SK-N-SH (cell line): ENCODE measurements around the gene CBR4. TPM values are rescaled to one million over a fixed set of nuclear protein-coding genes. Genes with fewer than 3 reads are reported as not detected.
A peak's percentile ranks its signal among the peaks of the same experiment; 100 is the strongest.

Experiments used
- CTCF ChIA-PET: fragments of 300-600, 350-600 bp; formaldehyde crosslinking; extraction: SDS; loops from one replicate; lab custom pipeline; 2021; lab: Yijun Ruan, JAX
- POLR2A ChIA-PET: fragments of 350-600 bp; sonication (Branson Sonifier 250); formaldehyde crosslinking; extraction: SDS; loops from one replicate; lab custom pipeline; 2020; ENCODE audit warnings: antibody characterized with exemption, inconsistent platforms; lab: Yijun Ruan, JAX
- DNase-seq: peaks from one replicate; pipeline ENCODE4 v3.0.0; 2012
- H2AFZ ChIP-seq: fragments of 200-600 bp; sonication (generic); 2 replicates; pipeline ENCODE4 v1.8.1; 2016; ENCODE audit warnings: antibody characterized with exemption, mild to moderate bottlenecking, low read depth
- H3F3A ChIP-seq: fragments of 200-600 bp; sonication (generic); replicated peaks from 2 replicates; pipeline ENCODE3; 2016; ENCODE audit warnings: antibody characterized with exemption, mild to moderate bottlenecking; ENCODE audit not compliant: insufficient read depth
- H3K27ac ChIP-seq, 2 experiments: fragments of 200-500 bp in 1 of 2; fragments of 200-600 bp in 1 of 2; sonication (Bioruptor generic) in 1 of 2; sonication (generic), shearing (Covaris generic) in 1 of 2; 2 replicates each; pipeline versions ENCODE4 v1.5.1 to v1.6.1; 2014 to 2016; ENCODE audit warnings: low read depth in 2 of 2, inconsistent platforms in 1 of 2, low read length in 1 of 2, mild to moderate bottlenecking in 1 of 2, mixed read lengths in 1 of 2
- H3K27me3 ChIP-seq: fragments of 200-600 bp; sonication (generic), shearing (Covaris generic); 2 replicates; pipeline ENCODE4 v1.6.1; 2016; ENCODE audit warnings: mixed run types; ENCODE audit not compliant: insufficient read depth
- H3K36me3 ChIP-seq, 2 experiments: fragments of 200-500 bp in 1 of 2; fragments of 200-600 bp in 1 of 2; sonication (Bioruptor generic) in 1 of 2; sonication (generic) in 1 of 2; replicated peaks in 1 of 2; 2 replicates each; pipeline versions ENCODE3 to v1.5.1; 2014 to 2016; ENCODE audit warnings: low read length in 1 of 2, mild to moderate bottlenecking in 1 of 2; ENCODE audit not compliant: insufficient read depth in 2 of 2, control insufficient read depth in 1 of 2
- H3K4me1 ChIP-seq, 2 experiments: fragments of 200-500 bp in 1 of 2; fragments of 200-600 bp in 1 of 2; sonication (Bioruptor generic) in 1 of 2; sonication (generic), shearing (Covaris generic) in 1 of 2; 2 replicates each; pipeline versions ENCODE4 v1.5.1 to v1.6.1; 2014 to 2016; ENCODE audit warnings: low read depth in 1 of 2, low read length in 1 of 2, mixed run types in 1 of 2; ENCODE audit not compliant: insufficient read depth in 2 of 2, control insufficient read depth in 1 of 2
- H3K4me2 ChIP-seq: fragments of 200-600 bp; sonication (generic), shearing (Covaris generic); 2 replicates; pipeline ENCODE4 v1.6.1; 2017; ENCODE audit warnings: mixed run types
- H3K4me3 ChIP-seq, 2 experiments: fragments of 200-500 bp in 1 of 2; fragments of 200-600 bp in 1 of 2; sonication (Bioruptor generic) in 1 of 2; sonication (generic), shearing (Covaris generic) in 1 of 2; 2 replicates each; pipeline versions ENCODE4 v1.5.1 to v1.8.1; 2014 to 2016; ENCODE audit warnings: low read depth in 2 of 2, inconsistent platforms in 1 of 2, low read length in 1 of 2, mild to moderate bottlenecking in 1 of 2, mixed read lengths in 1 of 2, moderate library complexity in 1 of 2
- H3K79me2 ChIP-seq: fragments of 200-600 bp; sonication (generic); 2 replicates; pipeline ENCODE4 v1.8.1; 2017; ENCODE audit warnings: mild to moderate bottlenecking; ENCODE audit not compliant: insufficient read depth
- H3K9ac ChIP-seq: fragments of 200-600 bp; sonication (generic); 2 replicates; pipeline ENCODE4 v1.6.1; 2017; ENCODE audit warnings: mixed run types
- H3K9me2 ChIP-seq: fragments of 200-600 bp; sonication (generic); 2 replicates; pipeline ENCODE4 v1.6.1; 2017; ENCODE audit warnings: mixed run types
- H3K9me3 ChIP-seq: fragments of 200-600 bp; sonication (generic); 2 replicates; pipeline ENCODE4 v1.6.1; 2017; ENCODE audit warnings: mixed run types, mild to moderate bottlenecking, moderate library complexity
- H4K20me1 ChIP-seq: fragments of 200-600 bp; sonication (generic); 2 replicates; pipeline ENCODE4 v1.6.1; 2017; ENCODE audit warnings: mild to moderate bottlenecking, mixed run types; ENCODE audit not compliant: insufficient read depth
- CHD2 ChIP-seq: fragments of 150-350 bp; IDR thresholded peaks from 2 replicates; pipeline ENCODE4 v1.6.1; 2018; ENCODE audit warnings: low read length; ENCODE audit not compliant: partially characterized antibody
- FOXJ3 ChIP-seq: sonication (generic); formaldehyde crosslinking; IDR thresholded peaks from 2 replicates; pipeline ENCODE4 v1.5.1; 2020; ENCODE audit warnings: mild to moderate bottlenecking, missing genetic modification reagents
- GATA2 ChIP-seq: sonication (generic); formaldehyde crosslinking; IDR thresholded peaks from 2 replicates; pipeline ENCODE4 v1.5.0; 2020; ENCODE audit warnings: mild to moderate bottlenecking, missing genetic modification reagents
- JUND ChIP-seq: IDR thresholded peaks from 2 replicates; pipeline ENCODE4 v1.4.0; 2012
- MEF2A ChIP-seq: IDR thresholded peaks from 2 replicates; pipeline ENCODE4 v1.4.0; 2012; ENCODE audit warnings: low read depth, borderline replicate concordance
- NFIC ChIP-seq: IDR thresholded peaks from 2 replicates; pipeline ENCODE4 v1.4.0; 2012; ENCODE audit warnings: borderline replicate concordance
- NRF1 ChIP-seq: IDR thresholded peaks from 2 replicates; pipeline ENCODE4 v1.6.1; 2012; ENCODE audit warnings: low read depth, mild to moderate bottlenecking, low read length
- POLR2AphosphoS5 ChIP-seq: IDR thresholded peaks from 2 replicates; pipeline ENCODE4 v1.6.1; 2012; ENCODE audit warnings: low read depth, low read length
- REST ChIP-seq: IDR thresholded peaks from 2 replicates; pipeline ENCODE4 v1.6.1; 2012; ENCODE audit warnings: mild to moderate bottlenecking, low read depth, low read length, moderate library complexity
- SIN3A ChIP-seq: IDR thresholded peaks from 2 replicates; pipeline ENCODE4 v1.6.1; 2012; ENCODE audit warnings: low read depth, mild to moderate bottlenecking, low read length, moderate library complexity, borderline replicate concordance
- TAF1 ChIP-seq: IDR thresholded peaks from 2 replicates; pipeline ENCODE4 v1.6.1; 2012; ENCODE audit warnings: low read depth, mild to moderate bottlenecking, low read length, moderate library complexity, borderline replicate concordance
- TCF12 ChIP-seq: IDR thresholded peaks from 2 replicates; pipeline ENCODE4 v1.4.0; 2012
- TEAD4 ChIP-seq: IDR thresholded peaks from 2 replicates; pipeline ENCODE4 v1.4.0; 2012; ENCODE audit warnings: mild to moderate bottlenecking, borderline replicate concordance; ENCODE audit not compliant: insufficient read depth
- YY1 ChIP-seq: IDR thresholded peaks from 2 replicates; pipeline ENCODE4 v1.4.0; 2012; ENCODE audit warnings: low read depth, mild to moderate bottlenecking
- WGBS: methylation state at CpG from one replicate; pipeline ENCODE4 v1.1.6; 2017; ENCODE audit warnings: low lambda C conversion rate; 5-methylcytosine and 5-hydroxymethylcytosine counted together
- polyA plus RNA-seq, 3 experiments: library from polyadenylated mRNA; depleted of rRNA; stranded (reverse); fragments of >200 nt; gene quantifications; 2 replicates each; pipeline ENCODE4 v1.2.3, GENCODE V29; 2012
- TF ChIP-seq, protein P1 (sequence below): IDR thresholded peaks from 2 replicates; pipeline ENCODE4 v1.4.0; 2012; ENCODE audit warnings: low read depth
- TF ChIP-seq, protein P2 (sequence below): IDR thresholded peaks from 2 replicates; pipeline ENCODE4; 2012

The CBR4 gene
- polyA plus RNA-seq, 1 of the 3 experiments (the other 2 are of a cell fraction): 2.8 TPM

GRCh38 chr4:168978001-168978700, 31.9 kb downstream of the CBR4 start:
- H3K4me1 ChIP-seq: no peaks in the 10 kb centered on the region
- peaks cover 22 to 39% of the 10 kb centered on the region in 2 experiments for H3K36me3 ChIP-seq
- peaks cover 17% of the 10 kb centered on the region; the same call in 1 of the 2 replicates for H3K9me3 ChIP-seq
- H3K79me2 ChIP-seq: no peaks in the 10 kb centered on the region; the same call in 1 of the 2 replicates
- H4K20me1 ChIP-seq: no peaks in the 10 kb centered on the region
- WGBS: no CpG with 5 or more reads among the region's 1 CpG
- no peak overlapping the region for H3K4me2 ChIP-seq
- CTCF ChIA-PET: no interaction called here
- H3K4me3 ChIP-seq: no peak overlapping the region; a peak in 1 of 4 replicates
- no peak overlapping the region for H3K27ac ChIP-seq
- TF ChIP-seq POLR2AphosphoS5 (no peak), GATA2 (CRISPR knock-in tag) (no peak), NFIC (peak; percentile 56)
- TF ChIP-seq, all 33 proteins: peak for 1
- Histone ChIP-seq H2AFZ (no peak overlapping the region), H3K27me3 (no peaks in the 10 kb centered on the region), H3F3A (peaks cover 6% of the 10 kb centered on the region), H3K9me2 (no peaks in the 10 kb centered on the region), H3K9ac (no peak overlapping the region)
- POLR2A ChIA-PET: no interaction called here
- DNase-seq: no peak

DNA sequence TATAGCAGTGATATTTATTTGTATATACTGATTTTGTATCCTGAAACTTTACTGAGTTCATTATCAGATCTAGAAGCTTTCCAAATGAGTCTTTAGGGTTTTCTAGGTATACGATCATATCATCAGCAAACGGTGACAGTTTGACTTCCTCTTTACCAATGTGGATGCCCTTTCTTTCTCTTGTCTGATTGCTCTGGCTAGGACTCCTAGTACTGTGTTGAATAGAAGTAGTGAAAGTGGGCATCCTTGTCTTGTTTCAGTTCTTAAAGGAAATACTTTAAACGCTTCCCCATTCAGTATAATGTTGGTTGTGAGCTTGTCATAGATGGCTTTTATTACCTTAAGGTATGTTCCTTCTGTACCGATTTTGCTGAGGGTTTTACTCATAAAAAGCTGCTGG, 37.5 kb downstream of the CBR4 start:
- H2AFZ ChIP-seq: no peak overlapping the region
- H4K20me1 ChIP-seq: no peaks in the 10 kb centered on the region
- no peaks in the 10 kb centered on the region for H3F3A ChIP-seq
- H3K4me3 ChIP-seq: no peak overlapping the region
- no peaks in the 10 kb centered on the region for H3K27me3 ChIP-seq
- H3K36me3 ChIP-seq: peaks cover 17 to 22% of the 10 kb centered on the region in 2 experiments
- no peaks in the 10 kb centered on the region for H3K9me2 ChIP-seq
- H3K4me2 ChIP-seq: no peak overlapping the region
- no peak for TF ChIP-seq TAF1
- no peak for TF ChIP-seq POLR2AphosphoS5
- no peak for TF ChIP-seq SIN3A
- no peak for TF ChIP-seq CHD2
- TF ChIP-seq, protein P1, sequence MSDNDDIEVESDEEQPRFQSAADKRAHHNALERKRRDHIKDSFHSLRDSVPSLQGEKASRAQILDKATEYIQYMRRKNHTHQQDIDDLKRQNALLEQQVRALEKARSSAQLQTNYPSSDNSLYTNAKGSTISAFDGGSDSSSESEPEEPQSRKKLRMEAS: no peak
- no peak for TF ChIP-seq REST
- no peak for TF ChIP-seq NFIC
- TF ChIP-seq YY1: no peak
- TF ChIP-seq MEF2A: no peak
- TF ChIP-seq NRF1: no peak
- TF ChIP-seq, protein P2, sequence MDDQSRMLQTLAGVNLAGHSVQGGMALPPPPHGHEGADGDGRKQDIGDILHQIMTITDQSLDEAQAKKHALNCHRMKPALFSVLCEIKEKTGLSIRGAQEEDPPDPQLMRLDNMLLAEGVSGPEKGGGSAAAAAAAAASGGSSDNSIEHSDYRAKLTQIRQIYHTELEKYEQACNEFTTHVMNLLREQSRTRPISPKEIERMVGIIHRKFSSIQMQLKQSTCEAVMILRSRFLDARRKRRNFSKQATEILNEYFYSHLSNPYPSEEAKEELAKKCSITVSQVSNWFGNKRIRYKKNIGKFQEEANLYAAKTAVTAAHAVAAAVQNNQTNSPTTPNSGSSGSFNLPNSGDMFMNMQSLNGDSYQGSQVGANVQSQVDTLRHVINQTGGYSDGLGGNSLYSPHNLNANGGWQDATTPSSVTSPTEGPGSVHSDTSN: no peak
- no peak for TF ChIP-seq JUND
- no peak for TF ChIP-seq FOXJ3 (CRISPR knock-in tag)
- no peak for TF ChIP-seq TCF12
- TF ChIP-seq TEAD4: no peak
- DNase-seq: no peak
- ChIA-PET POLR2A (no interaction called here), CTCF (no interaction called here)
- 98% methylated on average over 4 of the region's 4 CpGs for WGBS
- H3K27ac ChIP-seq: no peak overlapping the region
- no peak overlapping the region for H3K9ac ChIP-seq
- H3K79me2 ChIP-seq: no peaks in the 10 kb centered on the region
- no peaks in the 10 kb centered on the region for H3K4me1 ChIP-seq
- no peaks in the 10 kb centered on the region for H3K9me3 ChIP-seq
